Measurements from ENCODE around the gene ETV2. TPM values are rescaled to one million over a fixed set of nuclear protein-coding genes. Genes with fewer than 3 reads are reported as not detected.

ETV2 gene
- total RNA-seq, 4 donors from 2014 or later: 1.1 to 1.2 TPM; not detected in 2

GRCh38 chr19:35689836-35690235, 48.3 kb downstream of the ETV2 start:
- TF ChIP-seq CTCF (IDR thresholded peaks at IDR 0.05; ENCODE audit: low read depth): no peak

- TF ChIP-seq CTCF (IDR thresholded peaks at IDR 0.05; ENCODE audit: low read depth): no peak
Measured at GRCh38 chr19:35692010-35692409, 50.5 kb downstream of the ETV2 start.

- no peak for TF ChIP-seq CTCF (IDR thresholded peaks at IDR 0.05; ENCODE audit: low read depth)
Measured at GRCh38 chr19:35693422-35693821, 51.9 kb downstream of the ETV2 start.

- no peak for TF ChIP-seq CTCF (IDR thresholded peaks at IDR 0.05; ENCODE audit: low read depth)
Measured at GRCh38 chr19:35693835-35694599, 52.5 kb downstream of the ETV2 start.

Other genes starting within 250 kb of the ETV2 start
- gene FFAR2, start 193.5 kb upstream of the ETV2 start, total RNA-seq: 1 to 10 TPM in 1 of 4 donors, under 1 TPM in 1, not detected in 2; 0.38 to 1.5 TPM
- not detected for gene KRTDAP, start 151.3 kb upstream of the ETV2 start, total RNA-seq
- gene DMKN, start 128.1 kb upstream of the ETV2 start, total RNA-seq: 1 to 10 TPM in 3 of 4 donors, under 1 TPM in 1; 0.94 to 7.3 (median 1.9) TPM
- not detected for gene SBSN, start 113.4 kb upstream of the ETV2 start, total RNA-seq
- gene GAPDHS, start 108.3 kb upstream of the ETV2 start, total RNA-seq: not detected
- 10 to 100 TPM; 60.1 to 76.8 (median 73.6) TPM for gene TMEM147, start 96.1 kb upstream of the ETV2 start, total RNA-seq
- not detected for gene ATP4A, start 78.1 kb upstream of the ETV2 start, total RNA-seq
- gene PMIS2, start 55.6 kb upstream of the ETV2 start, total RNA-seq: not detected
- gene HAUS5, start 29.0 kb upstream of the ETV2 start, total RNA-seq: 1 to 10 TPM; 2.4 to 7.7 (median 3.4) TPM
- 10 to 100 TPM; 27.7 to 55.4 (median 32.6) TPM for gene RBM42, start 12.7 kb upstream of the ETV2 start, total RNA-seq
- gene COX6B1, start 6.6 kb downstream of the ETV2 start, total RNA-seq: 100 to 1,000 TPM; 422 to 625 (median 529) TPM
- under 1 TPM in 1 of 4 donors, not detected in 3; 0.34 TPM for gene UPK1A, start 24.8 kb downstream of the ETV2 start, total RNA-seq
- under 1 TPM in 1 of 4 donors, not detected in 3; 0.33 TPM for gene ZBTB32, start 62.8 kb downstream of the ETV2 start, total RNA-seq
- 10 to 100 TPM in 3 of 4 donors, 1 to 10 TPM in 1; 7.3 to 26.6 (median 15.1) TPM for gene KMT2B, start 76.3 kb downstream of the ETV2 start, total RNA-seq
- gene IGFLR1, start 100.7 kb downstream of the ETV2 start, total RNA-seq: 10 to 100 TPM in 1 of 4 donors, 1 to 10 TPM in 3; 4.4 to 13.8 (median 5.9) TPM
- gene U2AF1L4, start 103.7 kb downstream of the ETV2 start, total RNA-seq: 10 to 100 TPM; 14.8 to 30.5 (median 19.7) TPM
- gene PSENEN, start 103.9 kb downstream of the ETV2 start, total RNA-seq: 10 to 100 TPM; 23.4 to 71.3 (median 35.7) TPM
- gene LIN37, start 106.8 kb downstream of the ETV2 start, total RNA-seq: 10 to 100 TPM in 2 of 4 donors, 1 to 10 TPM in 2; 7.5 to 12.2 (median 10.0) TPM
- gene HSPB6, start 115.3 kb downstream of the ETV2 start, total RNA-seq: 100 to 1,000 TPM in 2 of 4 donors, 10 to 100 TPM in 2; 50.1 to 554 (median 117) TPM
- gene PROSER3, start 116.4 kb downstream of the ETV2 start, total RNA-seq: 1 to 10 TPM; 2.8 to 5.7 (median 3.5) TPM
- gene ARHGAP33, start 133.8 kb downstream of the ETV2 start, total RNA-seq: 10 to 100 TPM in 1 of 4 donors, 1 to 10 TPM in 2, under 1 TPM in 1; 0.33 to 12.2 (median 4.5) TPM
- gene PRODH2, start 171.1 kb downstream of the ETV2 start, total RNA-seq: not detected
- gene NPHS1, start 210.8 kb downstream of the ETV2 start, total RNA-seq: not detected
- not detected for gene KIRREL2, start 215.2 kb downstream of the ETV2 start, total RNA-seq
- gene APLP1, start 226.8 kb downstream of the ETV2 start, total RNA-seq: 1 to 10 TPM in 2 of 4 donors, not detected in 2; 1.2 to 1.3 TPM